Stimulated activated naive CD4-positive, alpha-beta T cell treated with Interleukin-2 at 50 U/mL for 16 hours (primary cell): Measurements from ENCODE around the gene DTD1.

Source experiments
- DNase-seq: peaks from one replicate; lab custom pipeline; 2025; lab: John Stamatoyannopoulos, UW

The DTD1 gene

DNA sequence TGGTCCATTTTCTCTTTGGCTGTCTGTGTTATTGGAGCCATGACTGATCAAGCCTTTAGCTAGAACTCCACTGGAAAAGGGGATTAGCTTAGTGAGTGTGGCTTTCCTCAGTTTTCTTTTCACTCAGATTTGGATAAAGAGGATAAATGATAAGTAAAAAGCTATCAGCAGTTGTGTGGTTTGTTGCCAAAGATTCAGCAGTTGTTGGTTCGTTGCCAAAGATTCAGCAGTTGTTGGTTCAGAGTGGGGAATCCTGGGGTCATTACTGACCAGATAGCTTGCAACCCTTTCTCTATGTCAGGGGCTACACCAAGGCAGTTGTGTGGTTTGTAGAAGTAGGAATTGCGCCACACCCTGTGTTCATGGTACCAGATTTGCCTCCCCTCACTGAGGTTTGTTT is 118.1 kb downstream of the DTD1 start:
- DNase-seq: no peak

DNA sequence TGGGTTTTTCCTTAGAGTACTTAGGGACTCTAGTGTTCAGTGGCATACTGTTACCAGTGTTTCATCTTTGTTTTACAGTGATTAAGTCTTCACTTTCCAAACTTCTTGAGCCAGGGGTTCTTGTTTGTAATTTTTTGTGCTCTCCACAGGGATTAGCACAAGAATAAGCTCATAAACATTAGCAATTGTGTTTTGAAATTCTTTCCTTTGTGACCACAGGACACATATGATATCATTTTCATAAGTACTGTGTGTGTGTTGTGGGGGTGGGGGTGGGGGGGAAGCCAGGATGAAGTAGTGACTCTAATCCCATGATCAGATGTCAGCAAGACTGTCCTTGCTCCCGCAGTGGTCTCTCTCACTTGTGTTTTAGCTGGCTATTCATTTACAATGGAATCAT is 124.3 kb downstream of the DTD1 start:
- no peak for DNase-seq

DNA sequence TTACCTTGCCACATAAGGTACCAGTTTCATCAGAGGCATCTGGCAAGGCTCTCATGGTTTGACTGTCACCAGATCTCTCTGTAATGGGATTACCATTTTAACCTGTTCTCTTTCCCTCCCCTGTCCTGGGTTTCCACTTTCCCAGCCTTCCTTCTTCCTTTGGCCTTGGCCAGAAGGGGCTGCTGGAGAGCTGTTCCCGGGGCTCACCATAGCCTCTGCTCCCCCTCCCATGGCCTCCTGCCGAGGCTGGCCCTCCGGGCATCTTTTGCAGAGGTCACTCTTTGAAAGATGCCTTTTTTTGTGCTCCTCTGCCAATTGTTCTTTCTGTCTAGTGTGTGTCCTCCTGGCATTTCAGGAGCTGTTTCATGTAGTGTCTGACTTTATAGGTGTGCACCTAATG is 125.0 kb downstream of the DTD1 start:
- no peak for DNase-seq

DNA sequence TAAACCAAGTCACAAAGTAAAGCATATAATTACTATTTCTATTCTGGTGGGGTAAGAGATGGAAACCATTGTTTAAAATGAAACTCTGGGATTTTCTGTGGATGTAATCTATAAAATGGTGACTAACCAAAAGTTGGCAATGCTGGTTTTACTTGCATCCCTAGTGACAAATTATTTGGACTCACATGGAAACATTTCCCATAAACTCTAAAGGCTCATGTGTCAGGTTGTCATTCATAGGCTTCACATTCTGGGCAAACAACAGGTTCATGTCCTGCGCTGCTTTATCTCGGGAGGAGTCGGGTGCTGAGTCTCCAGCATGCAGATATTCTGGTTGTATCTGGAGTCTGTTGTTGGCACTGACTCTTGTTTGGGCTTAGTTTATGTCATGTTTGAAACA is 127.7 kb downstream of the DTD1 start:
- DNase-seq: no peak

DNA sequence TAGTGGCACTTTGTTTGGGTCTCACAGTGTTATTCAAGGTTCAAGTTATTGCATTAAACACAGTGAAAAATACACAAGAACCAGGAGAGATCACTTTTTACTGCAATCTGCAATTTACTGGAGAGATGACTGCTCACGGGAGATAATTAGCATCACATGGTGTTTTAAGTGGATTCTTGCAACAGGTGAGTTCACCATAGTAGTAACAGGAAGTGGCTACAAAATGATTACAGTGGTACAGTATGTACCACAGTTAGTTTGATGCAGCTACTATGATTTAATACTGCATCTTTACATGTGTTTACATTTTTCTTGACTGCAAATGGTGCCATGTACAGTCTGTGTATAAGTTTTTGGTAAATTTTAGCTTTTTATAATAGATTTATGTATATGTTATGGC is 129.2 kb downstream of the DTD1 start:
- no peak for DNase-seq

DNA sequence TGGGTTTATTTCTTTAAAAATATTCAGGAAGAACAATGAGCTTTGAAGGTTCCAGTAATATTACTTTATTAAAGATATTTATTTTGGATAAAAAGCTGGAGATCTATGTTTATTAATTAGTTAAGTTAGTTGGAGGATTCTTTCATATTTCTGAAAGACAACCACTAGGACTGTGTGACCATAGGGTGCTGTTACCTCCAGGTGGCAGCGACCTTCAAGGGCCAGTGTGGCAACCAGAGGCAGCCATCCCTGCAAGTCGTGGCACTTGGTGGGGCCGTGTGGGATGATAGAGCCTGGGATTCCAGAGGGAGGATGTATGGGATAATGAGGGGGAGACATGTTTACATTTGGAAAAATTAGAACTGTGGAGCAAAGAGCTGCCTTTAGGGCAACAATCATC is 130.3 kb downstream of the DTD1 start:
- no peak for DNase-seq

DNA sequence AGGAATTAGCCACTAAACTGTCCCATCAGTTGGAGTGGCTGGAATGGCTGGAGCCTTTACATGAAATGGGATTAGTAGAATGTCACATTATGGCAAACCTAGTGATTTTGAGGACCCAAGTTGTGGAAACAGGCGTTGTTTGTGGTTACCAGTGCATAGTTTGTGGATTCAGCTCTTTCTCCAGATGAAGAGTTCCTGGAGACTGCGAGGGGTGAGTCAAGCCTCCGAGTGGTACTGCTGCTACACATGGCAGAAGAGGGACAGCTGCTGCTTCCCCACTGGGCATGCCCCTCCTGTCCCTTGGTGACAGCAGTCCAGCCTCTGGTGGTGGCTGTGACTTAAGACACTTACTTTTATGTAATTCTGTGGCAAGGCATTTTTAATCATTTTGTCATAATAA is 131.6 kb downstream of the DTD1 start:
- DNase-seq: no peak

DNA sequence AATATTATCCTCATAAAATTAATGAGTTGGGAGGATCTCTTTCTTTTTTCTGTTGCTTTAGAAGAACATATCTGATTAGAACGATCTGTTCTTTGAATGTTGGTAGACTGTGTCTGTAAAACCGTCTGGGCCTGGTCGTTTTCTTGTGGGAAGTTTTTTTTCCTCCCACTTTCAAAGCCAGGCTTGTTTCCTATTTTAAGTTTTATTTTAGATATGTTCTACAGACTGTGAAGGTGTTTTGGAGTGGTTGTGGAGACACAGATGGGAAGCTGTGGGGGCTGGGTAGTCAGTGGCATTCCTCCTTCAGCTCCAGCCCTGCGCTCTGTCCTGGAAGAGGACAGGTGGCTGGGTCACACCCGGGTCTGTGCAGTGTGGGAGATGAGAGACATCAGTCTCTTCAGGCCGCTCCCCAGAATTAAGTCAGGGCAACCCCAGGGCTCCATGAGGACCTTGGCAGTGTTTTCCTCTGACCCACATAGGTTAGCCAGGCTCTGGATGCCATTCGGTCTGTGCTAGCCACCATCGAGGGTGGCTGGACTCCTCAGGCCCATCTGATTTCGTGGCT is 133.8 kb downstream of the DTD1 start:
- DNase-seq: no peak

DNA sequence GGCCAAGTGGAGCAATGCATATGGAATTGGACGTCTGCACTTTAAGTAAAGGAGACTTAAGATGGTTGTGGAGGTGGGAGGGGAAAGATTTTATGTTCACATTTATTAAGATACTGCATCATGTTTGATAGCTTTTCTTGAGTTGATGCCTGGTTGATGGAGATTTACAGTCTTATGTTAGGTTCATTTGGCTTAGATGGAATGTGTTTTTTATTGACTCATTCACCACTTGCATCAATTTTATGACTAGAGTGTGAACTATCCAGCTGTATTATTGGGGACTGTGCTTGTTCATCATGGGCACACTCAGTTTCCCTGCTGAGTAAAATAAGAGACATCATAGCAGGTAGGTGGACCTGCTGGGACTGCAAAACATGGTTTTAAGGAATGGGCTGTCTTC is 134.5 kb downstream of the DTD1 start:
- DNase-seq: no peak

DNA sequence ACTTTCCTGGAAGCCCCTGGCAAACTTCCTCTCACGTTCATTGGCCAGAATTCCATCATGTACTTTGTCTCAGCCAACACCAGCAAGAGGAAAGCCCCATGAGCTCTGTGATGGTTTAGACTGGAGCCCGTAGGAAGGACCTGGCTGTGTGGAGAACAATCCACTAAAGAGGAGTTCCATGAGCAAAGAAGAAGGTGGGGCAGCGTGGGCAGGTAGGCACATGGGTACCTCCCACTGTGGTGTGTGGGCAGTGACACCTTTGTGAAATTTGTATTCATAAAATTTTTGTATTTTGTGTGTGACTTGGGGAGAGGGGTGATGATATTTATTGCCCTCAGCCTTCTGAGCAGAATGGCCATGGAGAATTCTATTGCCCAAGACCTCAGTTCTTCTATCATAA is 136.2 kb downstream of the DTD1 start:
- no peak for DNase-seq

DNA sequence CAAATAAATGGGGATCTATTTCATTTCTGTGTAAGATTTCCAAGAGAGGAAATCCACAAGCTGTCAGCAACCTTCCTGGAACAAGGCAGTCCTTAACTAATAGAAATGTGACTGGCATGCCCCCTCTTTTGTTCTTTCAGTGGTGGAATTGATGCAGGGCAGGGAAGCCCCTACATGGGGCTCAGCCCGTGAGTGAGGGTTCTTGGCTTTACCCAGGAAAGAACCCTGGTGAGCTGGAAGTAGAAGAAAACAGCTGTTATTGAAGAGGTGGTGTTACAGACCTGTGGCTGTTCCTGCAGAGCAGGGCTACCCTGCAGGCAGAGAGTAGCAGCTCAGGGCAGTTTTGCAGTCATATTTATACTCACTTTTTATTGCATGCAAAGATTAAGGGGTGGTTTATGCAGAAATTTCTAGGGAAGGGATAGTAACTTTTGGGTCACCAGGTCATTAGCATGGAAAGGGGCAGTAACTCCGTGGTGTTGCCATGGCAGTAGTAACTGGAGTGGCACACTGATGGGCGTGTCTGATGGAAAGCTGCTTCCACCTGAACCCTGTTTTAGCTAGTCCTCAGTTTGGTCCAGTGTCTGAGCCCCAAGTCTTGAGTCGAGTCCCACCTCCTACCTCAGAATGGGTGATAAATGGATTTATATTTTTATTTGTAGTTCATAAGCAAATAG is 137.1 kb downstream of the DTD1 start:
- DNase-seq: no peak

DNA sequence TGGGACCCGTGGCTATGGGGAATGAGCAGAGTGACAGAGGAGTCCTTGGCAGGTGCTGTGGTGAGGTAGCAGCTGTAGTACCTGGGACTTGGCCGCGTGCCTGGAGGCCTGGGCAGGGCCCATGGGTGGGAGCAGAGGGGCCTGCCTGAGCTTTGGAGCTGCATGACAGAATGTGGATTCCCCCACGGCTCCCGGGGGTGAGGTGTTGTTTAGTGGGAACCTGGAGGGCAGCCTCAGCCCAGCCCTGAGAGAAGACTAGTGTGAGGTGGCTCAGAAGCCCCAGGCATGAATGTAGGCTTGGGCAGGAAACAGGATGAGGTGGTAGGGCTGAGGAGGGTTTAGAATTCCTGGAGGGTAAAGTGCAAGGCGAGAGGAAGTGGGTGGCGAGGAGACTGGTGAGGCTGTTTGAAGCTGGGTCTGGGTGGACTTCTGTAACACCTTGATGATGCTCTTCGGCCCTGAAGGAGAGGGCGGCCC is 139.2 kb downstream of the DTD1 start:
- no peak for DNase-seq

DNA sequence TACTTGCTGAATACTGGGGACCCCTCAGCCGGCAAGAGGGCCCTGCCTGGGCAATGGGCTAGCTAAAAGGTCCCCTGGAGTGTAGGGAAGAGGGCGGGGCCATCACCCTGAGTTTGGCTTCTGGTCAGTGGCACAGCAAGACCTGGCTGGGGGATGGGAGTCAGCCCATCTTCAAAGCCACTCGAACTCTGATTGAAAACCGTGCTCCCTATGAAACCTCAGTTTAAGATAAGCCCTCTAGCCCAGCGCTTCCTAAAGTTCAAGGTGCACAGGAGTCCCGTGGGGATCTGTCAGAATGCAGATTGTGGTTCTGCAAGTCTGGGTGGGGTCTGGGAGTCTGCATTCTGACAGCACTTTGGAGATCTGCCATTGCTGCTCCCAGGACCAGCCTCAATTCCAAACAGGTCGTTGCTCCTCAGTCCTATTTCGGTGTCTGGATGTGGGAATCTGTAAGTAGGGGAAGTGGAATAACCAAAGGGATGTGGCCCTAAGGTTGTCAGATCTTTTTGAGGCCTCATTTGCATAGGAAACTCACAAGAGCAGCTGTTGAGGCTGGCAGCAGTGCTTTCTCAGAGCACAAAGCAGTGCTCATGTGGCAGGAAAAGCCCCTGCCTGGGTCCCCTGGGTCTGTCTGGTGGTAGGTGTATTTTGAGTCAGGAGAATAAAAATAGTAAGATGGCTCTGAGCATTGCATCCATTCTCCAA is 140.5 kb downstream of the DTD1 start:
- DNase-seq: no peak

DNA sequence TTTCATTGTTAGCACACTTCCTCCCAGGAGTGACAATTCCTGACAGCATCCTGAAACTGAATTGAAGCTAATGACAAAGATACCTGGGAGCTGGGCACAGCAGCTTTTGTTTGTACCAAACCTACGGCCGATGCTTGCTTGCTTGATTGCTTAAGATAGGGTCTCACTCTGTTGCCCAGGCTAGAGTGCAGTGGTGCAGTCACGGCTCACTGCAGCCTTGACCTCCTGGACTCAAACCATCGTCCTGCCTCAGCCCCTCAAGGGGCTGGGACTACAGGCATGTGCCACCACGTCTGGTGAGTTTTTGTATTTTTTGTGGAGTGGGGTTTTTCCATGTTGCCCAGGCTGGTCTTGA is 141.0 kb downstream of the DTD1 start:
- DNase-seq: no peak

DNA sequence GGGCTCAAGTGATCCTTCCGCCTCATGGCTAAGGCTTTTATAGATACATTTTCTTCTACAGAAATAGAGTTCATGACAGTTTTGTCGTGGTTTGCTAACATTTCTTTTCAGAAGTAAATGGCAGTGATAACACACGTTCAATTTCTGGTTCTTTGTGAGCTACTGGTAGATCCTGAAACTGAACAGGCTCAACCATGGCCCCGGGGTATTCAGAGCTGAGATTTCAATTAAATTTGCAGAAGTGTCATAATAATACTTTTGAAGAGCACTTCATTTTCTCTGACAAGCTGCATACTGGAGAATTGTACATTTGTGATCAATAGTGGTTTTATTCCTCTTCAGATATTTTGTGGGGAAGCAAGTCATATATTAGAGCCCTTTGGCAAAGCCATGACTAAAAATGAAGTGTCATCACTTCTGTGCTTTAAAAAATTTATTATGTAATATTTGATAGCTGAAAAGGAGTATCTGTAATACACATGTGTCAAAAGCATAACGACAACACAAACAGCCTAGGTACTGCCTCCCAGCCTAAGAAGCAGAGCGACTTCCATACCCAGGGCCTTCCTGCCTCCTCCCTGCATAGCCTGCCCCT is 141.5 kb downstream of the DTD1 start:
- DNase-seq: no peak

DNA sequence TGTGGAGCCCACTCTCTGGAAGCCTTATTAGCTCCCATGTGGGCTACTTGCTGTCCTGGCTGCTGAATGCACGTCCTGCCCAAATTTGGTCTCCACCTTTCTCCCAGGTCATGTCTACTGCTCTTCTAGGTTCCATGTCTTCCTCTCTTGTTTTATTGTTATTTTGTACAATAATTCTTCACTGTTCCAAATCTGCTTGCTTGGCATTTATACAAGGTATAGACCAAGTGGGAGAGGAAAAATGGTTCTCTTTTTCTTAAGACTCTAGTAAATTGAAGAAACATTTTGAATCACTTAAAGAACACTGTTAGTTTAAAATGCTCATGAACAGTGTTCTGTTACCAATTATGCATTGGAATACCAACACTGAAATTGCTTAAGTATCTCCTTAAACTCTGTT is 144.1 kb downstream of the DTD1 start:
- no peak for DNase-seq

DNA sequence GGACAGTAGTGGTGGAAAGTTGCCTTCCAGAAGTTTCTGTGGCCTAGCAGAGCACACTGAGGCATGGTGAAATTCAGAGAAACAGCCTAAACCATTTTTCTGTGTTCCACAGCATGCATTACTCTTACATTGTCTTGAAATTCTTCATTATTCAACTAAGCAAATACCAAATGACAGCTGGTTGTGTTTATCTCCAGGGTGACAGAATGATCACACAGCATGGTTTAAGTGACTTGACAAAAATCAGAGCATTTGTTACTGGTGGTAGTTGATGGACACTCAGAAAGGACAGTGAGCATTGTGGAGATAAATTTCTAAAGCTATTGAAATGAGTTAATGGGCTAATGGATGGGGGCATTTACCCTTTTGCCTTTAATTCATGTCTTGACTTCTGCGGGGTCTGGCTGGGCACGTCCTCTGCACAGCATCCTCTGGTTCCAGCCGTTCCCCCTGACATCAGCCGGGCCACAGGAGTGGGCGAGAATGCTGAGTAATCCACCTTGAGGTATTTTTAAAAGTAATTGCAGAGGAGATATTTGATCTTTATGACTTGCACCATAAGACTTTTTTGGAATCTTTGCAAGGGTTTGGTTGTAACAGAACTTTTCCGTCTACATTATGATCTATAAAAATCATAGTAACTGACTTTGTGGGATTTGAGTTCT is 146.8 kb downstream of the DTD1 start:
- DNase-seq: no peak

DNA sequence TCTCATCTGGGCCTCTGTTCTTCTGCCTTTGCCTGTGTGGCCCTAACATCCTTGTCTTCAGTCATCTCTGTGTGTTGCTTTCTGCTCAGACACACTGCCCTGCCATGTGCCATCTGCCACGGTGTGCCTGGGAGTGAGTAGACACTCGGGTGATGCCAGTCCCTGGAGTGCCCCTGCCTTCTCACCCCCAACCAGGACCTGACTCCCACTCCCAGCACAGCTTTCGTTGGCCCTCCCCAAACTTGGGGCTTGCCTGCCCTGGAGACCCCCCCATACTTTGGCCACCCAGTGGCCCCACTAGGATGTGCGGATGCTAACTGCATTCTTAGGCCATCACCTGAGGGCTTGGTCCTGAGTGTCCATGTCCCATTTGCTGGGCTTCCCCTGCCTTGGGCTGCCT is 149.3 kb downstream of the DTD1 start:
- DNase-seq: no peak

DNA sequence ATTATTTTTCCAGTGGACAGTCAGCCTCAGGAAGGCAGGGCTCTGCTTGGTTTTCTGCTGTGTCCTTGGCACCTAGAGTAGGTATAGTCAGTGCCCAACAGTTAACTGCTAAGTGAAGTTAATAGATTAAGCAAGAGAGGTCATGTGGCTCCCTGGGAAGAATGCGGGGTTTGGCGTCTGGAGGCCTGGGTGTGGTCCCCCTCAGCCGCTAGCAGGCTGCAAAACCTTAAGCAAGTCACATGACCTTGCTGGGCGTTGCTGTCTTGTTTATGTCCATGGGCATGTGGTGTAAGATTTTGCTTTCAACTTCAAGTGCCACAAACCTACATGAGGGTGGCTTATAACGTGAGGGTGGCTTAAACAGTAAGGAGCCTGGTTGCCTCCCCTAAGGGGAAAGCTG is 150.2 kb downstream of the DTD1 start:
- no peak for DNase-seq

DNA sequence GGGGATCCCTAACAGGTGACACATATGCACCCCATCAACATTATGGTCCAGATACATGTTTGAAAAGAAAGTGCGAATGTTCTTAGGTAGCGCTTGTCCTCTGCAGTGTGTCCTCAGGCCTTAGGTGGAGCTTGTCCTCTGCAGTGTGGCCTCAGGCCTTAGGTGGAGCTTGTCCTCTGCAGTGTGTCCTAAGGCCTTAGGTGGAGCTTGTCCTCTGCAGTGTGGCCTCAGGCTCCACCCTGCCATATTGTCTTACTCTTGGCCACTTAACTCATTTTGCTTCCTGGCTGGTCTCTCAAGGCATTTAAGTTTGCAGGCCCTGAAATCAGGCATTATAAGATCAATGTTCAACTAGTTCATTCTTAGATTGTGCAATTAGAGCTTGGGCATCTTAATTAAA is 151.0 kb downstream of the DTD1 start:
- no peak for DNase-seq

DNA sequence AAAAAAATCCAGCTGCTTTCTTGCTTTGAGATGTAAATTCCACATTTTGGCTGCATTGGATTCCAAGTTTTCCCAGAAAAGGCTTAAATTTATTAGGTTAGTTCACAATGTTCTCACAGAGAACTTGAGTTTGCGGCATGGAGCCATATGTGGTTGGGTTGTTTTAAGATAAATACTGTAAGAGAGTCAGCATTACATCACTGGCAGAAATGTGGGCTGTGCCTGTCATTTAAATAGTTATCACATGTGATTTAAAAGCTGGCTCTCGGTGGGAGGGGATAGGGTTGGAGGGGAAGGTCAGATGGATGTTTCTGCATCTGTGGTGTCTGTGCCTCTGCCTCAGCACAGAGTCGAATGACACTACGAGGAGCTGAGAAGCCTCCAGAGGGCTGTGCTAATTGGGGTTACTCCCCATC is 151.9 kb downstream of the DTD1 start:
- DNase-seq: no peak

DNA sequence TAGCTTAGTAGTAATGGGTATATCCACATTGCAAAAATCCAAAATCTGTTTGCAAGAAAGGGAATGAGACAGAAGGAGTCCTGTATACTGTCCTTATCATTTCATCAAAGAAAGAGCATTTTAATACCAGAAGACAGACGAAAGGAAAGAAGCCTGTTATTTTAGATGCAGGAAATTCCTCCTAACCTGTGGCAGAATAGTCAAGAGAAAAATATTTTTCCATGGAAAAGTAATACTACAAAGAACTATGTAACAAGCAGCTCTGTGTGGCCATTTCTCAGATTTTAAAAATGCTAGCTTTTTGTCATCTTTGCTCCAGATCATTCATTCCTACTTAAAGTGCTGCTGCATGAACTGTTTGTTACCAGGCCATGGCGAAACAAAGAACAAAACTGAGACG is 152.9 kb downstream of the DTD1 start:
- DNase-seq: no peak

DNA sequence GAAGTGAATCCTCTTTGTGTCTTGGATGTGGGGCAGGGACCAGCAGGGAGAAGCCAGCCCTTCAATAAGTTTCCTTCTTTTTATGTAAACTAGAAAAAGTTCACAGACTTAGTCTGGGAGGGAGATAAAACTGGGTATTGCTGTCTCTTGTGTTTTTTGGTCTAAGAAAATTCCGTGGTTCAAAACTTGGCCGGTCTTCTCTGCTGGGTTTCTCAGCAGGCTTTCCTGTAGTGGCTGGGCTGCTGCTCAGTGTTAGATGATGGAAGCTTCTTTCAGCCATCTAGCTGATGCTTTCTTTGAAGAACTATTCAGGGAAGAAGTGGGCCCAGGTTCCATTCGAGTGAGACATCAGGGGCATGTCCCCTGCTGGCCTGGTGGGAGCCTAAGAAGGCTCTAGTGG is 155.0 kb downstream of the DTD1 start:
- DNase-seq: no peak
